CD14-positive monocyte (primary cell): Measurements from ENCODE around the gene CHFR. TPM values are rescaled to one million over a fixed set of nuclear protein-coding genes. Genes with fewer than 3 reads are reported as not detected.
"Not testable (repeated sequence)": the region's sequence is repeated elsewhere in the genome, so short reads cannot be mapped to it uniquely, and the experiment has no call there.

Experiments
- DNase-seq, 3 donors: peaks; one replicate each; pipeline ENCODE4 v3.0.0-alpha.2; 2011 to 2022
- H2AFZ ChIP-seq: 2 replicates; pipeline ENCODE4 v1.6.0; 2012; ENCODE audit warnings: mild to moderate bottlenecking, low read depth, low read length, inconsistent platforms; ENCODE audit not compliant: insufficient read depth, poor library complexity, severe bottlenecking
- H3K27ac ChIP-seq, 2 donors: 1 replicate in 1 of 2; 2 replicates in 1 of 2; pipeline ENCODE4 v1.5.1; 2012 to 2013; ENCODE audit warnings: low read length in 2 of 2, control low read depth in 1 of 2, inconsistent platforms in 1 of 2, low read depth in 1 of 2, mild to moderate bottlenecking in 1 of 2
- H3K27me3 ChIP-seq, 2 donors: one replicate each; pipeline versions ENCODE4 v1.6.0 to v1.6.1; 2011 to 2013; ENCODE audit warnings: low read length in 2 of 2; ENCODE audit not compliant: control insufficient read depth in 2 of 2, insufficient read depth in 2 of 2
- H3K36me3 ChIP-seq, 2 donors: replicated peaks in 1 of 2; 1 replicate in 1 of 2; 2 replicates in 1 of 2; pipeline versions ENCODE4 v1.5.1 to v1.6.1; 2012 to 2013; ENCODE audit warnings: low read length in 2 of 2, control low read depth in 1 of 2, inconsistent platforms in 1 of 2, mild to moderate bottlenecking in 1 of 2; ENCODE audit not compliant: insufficient read depth in 2 of 2, control insufficient read depth in 1 of 2
- H3K4me1 ChIP-seq, 2 donors: 1 replicate in 1 of 2; 2 replicates in 1 of 2; pipeline versions ENCODE4 v1.5.1 to v1.6.1; 2012 to 2013; ENCODE audit warnings: low read length in 2 of 2, control low read depth in 1 of 2, inconsistent platforms in 1 of 2, mild to moderate bottlenecking in 1 of 2, moderate library complexity in 1 of 2; ENCODE audit not compliant: insufficient read depth in 2 of 2, control insufficient read depth in 1 of 2
- H3K4me2 ChIP-seq: replicated peaks from 2 replicates; pipeline ENCODE3; 2012; ENCODE audit warnings: low read length, moderate library complexity, mild to moderate bottlenecking; ENCODE audit not compliant: poor library complexity, severe bottlenecking; ENCODE audit errors: extremely low read depth
- H3K4me3 ChIP-seq, 3 experiments: fragments of 200-600 bp in 1 of 3; sonication (generic) in 1 of 3; replicated peaks in 1 of 3; 1 replicate in 2 of 3; 2 replicates in 1 of 3; pipeline ENCODE4 v1.5.1; 2011 to 2013; ENCODE audit warnings: low read length in 3 of 3, mild to moderate bottlenecking in 3 of 3, control low read depth in 2 of 3, low read depth in 2 of 3, inconsistent platforms in 1 of 3, moderate library complexity in 1 of 3
- H3K79me2 ChIP-seq: 2 replicates; pipeline ENCODE4 v1.6.0; 2012; ENCODE audit warnings: mild to moderate bottlenecking, control low read depth, inconsistent platforms, low read length, moderate library complexity; ENCODE audit not compliant: insufficient read depth
- H3K9ac ChIP-seq: 2 replicates; pipeline ENCODE4 v1.6.0; 2017; ENCODE audit warnings: low read length, mild to moderate bottlenecking; ENCODE audit not compliant: insufficient read depth, poor library complexity, severe bottlenecking
- H3K9me3 ChIP-seq, 2 donors: replicated peaks in 1 of 2; 1 replicate in 1 of 2; 2 replicates in 1 of 2; pipeline versions ENCODE4 v1.5.1 to v1.6.1; 2012 to 2013; ENCODE audit warnings: low read length in 2 of 2, control low read depth in 1 of 2; ENCODE audit not compliant: control insufficient read depth in 1 of 2, insufficient read depth in 1 of 2
- H4K20me1 ChIP-seq: 2 replicates; pipeline ENCODE4 v1.6.0; 2012; ENCODE audit warnings: mild to moderate bottlenecking, low read length, control low read depth, moderate library complexity; ENCODE audit not compliant: insufficient read depth
- H3K27ac Mint-ChIP-seq, 7 donors: one replicate each; pipeline ENCODE4 v1.8.0; 2020; ENCODE audit warnings: mild to moderate bottlenecking in 7 of 7, mixed read lengths in 7 of 7, moderate library complexity in 6 of 7, inconsistent platforms in 2 of 7
- H3K27me3 Mint-ChIP-seq, 3 donors: one replicate each; pipeline ENCODE4 v1.8.0; 2021 to 2022; ENCODE audit warnings: low read depth in 3 of 3, mild to moderate bottlenecking in 3 of 3, mixed read lengths in 3 of 3, moderate library complexity in 3 of 3, inconsistent platforms in 1 of 3
- H3K36me3 Mint-ChIP-seq, 2 donors: one replicate each; pipeline ENCODE4 v1.8.0; 2020; ENCODE audit warnings: mixed read lengths in 2 of 2, inconsistent platforms in 1 of 2, mild to moderate bottlenecking in 1 of 2
- H3K4me1 Mint-ChIP-seq: one replicate; pipeline ENCODE4 v1.8.0; 2020; ENCODE audit warnings: mild to moderate bottlenecking, mixed read lengths
- H3K4me3 Mint-ChIP-seq, 2 donors: one replicate each; pipeline ENCODE4 v1.8.0; 2020; ENCODE audit warnings: mild to moderate bottlenecking in 2 of 2, mixed read lengths in 2 of 2, moderate library complexity in 1 of 2
- H3K9me3 Mint-ChIP-seq, 7 donors: one replicate each; pipeline ENCODE4 v1.8.0; 2020 to 2022; ENCODE audit warnings: mixed read lengths in 7 of 7, mild to moderate bottlenecking in 6 of 7, moderate library complexity in 6 of 7, inconsistent platforms in 2 of 7
- CTCF ChIP-seq: fragments of 200-600 bp; IDR thresholded peaks from one replicate; pipeline ENCODE4 v1.8.0; 2022; ENCODE audit warnings: antibody characterized with exemption, mild to moderate bottlenecking
- WGBS: methylation state at CpG from one replicate; pipeline ENCODE4 v1.1.5; 2013; ENCODE audit warnings: missing lambda C conversion rate; ENCODE audit not compliant: insufficient coverage; 5-methylcytosine and 5-hydroxymethylcytosine counted together
- intact Hi-C, 2 donors: fragments of 100-400 bp; cut with micrococcal nuclease; formaldehyde crosslinking; loops; one replicate each; pipeline versions ENCODE4 v1.15.0 to v1.15.1; 2023
- polyA plus RNA-seq, 3 donors: library from polyadenylated mRNA; depleted of rRNA in 1 of 3; unstranded in 2 of 3; stranded (reverse) in 1 of 3; fragments of 300-500 nt in 2 of 3; fragments of >200 nt in 1 of 3; fragmentation: Illumina TruSeq in 2 of 3; gene quantifications; 1 replicate in 2 of 3; 2 replicates in 1 of 3; pipeline ENCODE4 v1.2.3, GENCODE V29; 2012 to 2021

The CHFR gene
- polyA plus RNA-seq, 3 donors = 28.0 to 76.3 (median 39.3) TPM

- Histone ChIP-seq H4K20me1 (no peaks in the 10 kb centered on the region), H3K4me2 (no peak overlapping the region), H3K9ac (no peak overlapping the region), H3K79me2 (no peaks in the 10 kb centered on the region), H2AFZ (no peak overlapping the region), H3K27ac (no peak overlapping the region), H3K27me3 (no peaks in the 10 kb centered on the region), H3K9me3 (no peaks in the 10 kb centered on the region), H3K4me1 (no peaks in the 10 kb centered on the region), H3K36me3 (peaks cover 78 to 95% of the 10 kb centered on the region in 2 donors), H3K4me3 (no peak overlapping the region)
- Mint-ChIP-seq H3K27ac (peak overlapping the region in 1 of 7 donors; percentile 17), H3K4me1 (no peaks in the 10 kb centered on the region), H3K36me3 (peaks cover 77 to 95% of the 10 kb centered on the region in 2 donors), H3K27me3 (no peaks in the 10 kb centered on the region), H3K4me3 (no peak overlapping the region), H3K9me3 (no peaks in the 10 kb centered on the region)
- no peak for TF ChIP-seq CTCF
- WGBS = 96% methylated on average over 15 of the region's 24 CpGs
- DNase-seq = no peak
- intact Hi-C loops = no loop called here
These were observed 89.4 kb downstream of the CHFR start for GRCh38 chr12:132797820-132798570.

DNA sequence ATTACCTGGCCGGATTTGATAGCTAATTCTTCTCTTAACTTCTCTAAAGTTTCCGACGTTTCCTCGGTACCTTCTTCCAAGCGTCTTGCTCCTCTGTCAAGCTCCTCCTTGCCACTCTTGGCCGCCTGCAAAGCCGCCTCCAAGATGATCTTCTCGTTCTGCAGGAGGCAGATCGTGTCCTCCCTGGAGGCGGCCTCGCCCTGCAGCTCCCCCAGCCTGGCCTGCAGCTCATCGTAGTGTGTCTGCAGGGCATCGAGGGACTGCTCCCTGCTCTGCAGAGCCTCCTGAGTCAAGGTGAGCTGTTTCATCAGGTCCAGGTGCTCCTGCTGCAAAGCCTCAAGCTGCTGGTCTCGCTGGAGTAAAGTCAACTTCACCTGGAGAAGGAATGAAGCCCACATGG lies 91.6 kb downstream of the CHFR start:
- intact Hi-C loops = no loop called here
- Mint-ChIP-seq H3K27ac (no peak overlapping the region), H3K4me1 (no peaks in the 10 kb centered on the region)

DNA sequence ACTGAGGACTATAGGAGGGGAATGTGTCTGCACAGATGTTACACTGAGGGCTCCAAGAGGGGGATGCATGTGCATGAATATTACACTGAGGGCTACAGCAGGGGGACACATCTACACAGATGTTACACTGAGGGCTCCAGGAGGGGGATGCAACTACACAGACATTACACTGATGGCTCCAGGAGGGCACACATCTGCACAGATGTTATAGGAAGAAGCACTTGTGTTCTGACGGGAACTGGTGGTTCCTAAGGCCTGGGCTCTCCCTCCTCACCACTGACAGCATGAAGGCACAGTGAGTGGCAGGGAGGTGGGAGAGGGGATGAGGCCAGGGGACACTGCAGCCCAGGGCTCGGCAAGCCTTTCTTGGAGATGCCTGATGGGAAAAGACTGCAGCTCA lies 95.5 kb downstream of the CHFR start:
- H3K9me3 Mint-ChIP-seq, H3K4me1 Mint-ChIP-seq, H3K9ac ChIP-seq, DNase-seq, H3K9me3 ChIP-seq, H3K4me1 ChIP-seq, H3K4me2 ChIP-seq, H3K27me3 Mint-ChIP-seq, H3K79me2 ChIP-seq, H3K27ac ChIP-seq, H4K20me1 ChIP-seq, intact Hi-C loops, H3K27me3 ChIP-seq, H3K4me3 ChIP-seq, H2AFZ ChIP-seq, H3K4me3 Mint-ChIP-seq: not testable (repeated sequence)
- H3K27ac Mint-ChIP-seq = peak overlapping the region in 2 of 7 donors; percentile 55 to 57
- H3K36me3 Mint-ChIP-seq = peaks cover 66 to 84% of the 10 kb centered on the region in 2 donors
- peaks cover 61 to 82% of the 10 kb centered on the region in 2 donors for H3K36me3 ChIP-seq
- WGBS = 100% methylated on average over 1 of the region's 2 CpGs

More for the DNA sequence above, 91.6 kb downstream of the CHFR start:
- WGBS = 97% methylated on average over 14 of the region's 14 CpGs
- Histone ChIP-seq H2AFZ (no peak overlapping the region), H3K4me2 (no peak overlapping the region), H3K27ac (no peak overlapping the region), H3K4me3 (no peak overlapping the region), H3K36me3 (peaks cover 73 to 92% of the 10 kb centered on the region in 2 donors), H3K9ac (no peak overlapping the region), H3K4me1 (no peaks in the 10 kb centered on the region), H3K9me3 (no peaks in the 10 kb centered on the region), H4K20me1 (no peaks in the 10 kb centered on the region), H3K79me2 (no peaks in the 10 kb centered on the region), H3K27me3 (no peaks in the 10 kb centered on the region)
- Mint-ChIP-seq H3K36me3 (peaks cover 67 to 88% of the 10 kb centered on the region in 2 donors), H3K4me3 (no peak overlapping the region), H3K27me3 (no peaks in the 10 kb centered on the region), H3K9me3 (no peaks in the 10 kb centered on the region)
- DNase-seq = no peak
- no peak for TF ChIP-seq CTCF
